ENCODE measurements around the gene NLGN1.

- TF ChIP-seq, protein P1, sequence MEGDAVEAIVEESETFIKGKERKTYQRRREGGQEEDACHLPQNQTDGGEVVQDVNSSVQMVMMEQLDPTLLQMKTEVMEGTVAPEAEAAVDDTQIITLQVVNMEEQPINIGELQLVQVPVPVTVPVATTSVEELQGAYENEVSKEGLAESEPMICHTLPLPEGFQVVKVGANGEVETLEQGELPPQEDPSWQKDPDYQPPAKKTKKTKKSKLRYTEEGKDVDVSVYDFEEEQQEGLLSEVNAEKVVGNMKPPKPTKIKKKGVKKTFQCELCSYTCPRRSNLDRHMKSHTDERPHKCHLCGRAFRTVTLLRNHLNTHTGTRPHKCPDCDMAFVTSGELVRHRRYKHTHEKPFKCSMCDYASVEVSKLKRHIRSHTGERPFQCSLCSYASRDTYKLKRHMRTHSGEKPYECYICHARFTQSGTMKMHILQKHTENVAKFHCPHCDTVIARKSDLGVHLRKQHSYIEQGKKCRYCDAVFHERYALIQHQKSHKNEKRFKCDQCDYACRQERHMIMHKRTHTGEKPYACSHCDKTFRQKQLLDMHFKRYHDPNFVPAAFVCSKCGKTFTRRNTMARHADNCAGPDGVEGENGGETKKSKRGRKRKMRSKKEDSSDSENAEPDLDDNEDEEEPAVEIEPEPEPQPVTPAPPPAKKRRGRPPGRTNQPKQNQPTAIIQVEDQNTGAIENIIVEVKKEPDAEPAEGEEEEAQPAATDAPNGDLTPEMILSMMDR (IDR thresholded peaks at IDR 0.05; ENCODE audit: low read depth, low read length) = no peak
- TF ChIP-seq POLR2A (IDR thresholded peaks at IDR 0.05; ENCODE audit: extremely low read depth, insufficient read length) (no peak), MAX (IDR thresholded peaks at IDR 0.05; ENCODE audit: low read depth, low read length) (no peak)
Observed at GRCh38 chr3:174220775-174221554, 823.4 kb downstream of the NLGN1 start.

All from NB4 (cell line).